ENCODE measurements around the gene PRSS50. TPM values are rescaled to one million over a fixed set of nuclear protein-coding genes. Genes with fewer than 3 reads are reported as not detected.

The PRSS50 gene
- total RNA-seq, 2 experiments from 2014 or later = not detected

DNA sequence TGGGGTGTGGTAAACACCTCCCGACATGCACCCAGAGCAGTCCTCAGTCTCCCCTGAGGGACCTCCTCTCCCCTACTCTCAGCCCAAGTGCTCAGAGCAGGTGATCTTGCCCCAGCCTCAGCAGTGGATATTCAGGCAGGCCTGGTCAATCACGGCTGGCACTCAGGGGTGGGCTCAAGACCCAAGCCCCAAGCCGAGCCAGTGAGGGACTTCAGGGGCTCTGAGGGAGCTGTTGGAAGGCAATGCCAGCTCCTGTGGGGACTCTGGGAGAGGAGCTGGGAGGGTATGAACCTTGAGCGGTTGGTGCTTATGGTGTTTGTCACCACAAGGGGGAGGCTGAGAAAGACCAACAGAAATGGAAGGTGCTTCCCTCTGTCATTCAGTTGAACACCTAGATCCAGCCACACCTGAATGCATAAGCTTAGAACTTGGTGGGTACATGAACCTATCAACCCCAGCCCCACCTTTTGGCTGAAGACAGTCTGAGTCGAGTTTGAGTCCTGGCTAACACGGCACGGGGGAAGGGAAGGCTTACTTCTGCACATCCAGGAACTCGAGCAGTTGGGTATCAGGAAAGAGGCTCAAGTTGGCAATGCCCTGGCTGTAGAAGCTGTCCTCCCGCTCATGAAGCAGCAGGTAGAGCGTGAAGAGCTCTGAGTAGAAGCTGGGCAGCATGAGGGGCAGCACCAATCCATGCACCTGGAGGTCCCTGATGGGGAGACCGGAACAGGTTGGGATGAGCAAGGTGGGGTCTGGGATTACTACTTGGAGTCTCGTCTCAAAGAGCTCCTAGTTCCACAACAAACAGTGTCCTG, 43.4 kb downstream of the PRSS50 start:
- ChIA-PET CTCF (no interaction called here), POLR2A (interaction anchor here (0.6 kb wide), 1 partner anchor 1911 kb away, joined by 7 read pairs; no protein-coding TSS in a partner anchor)

DNA sequence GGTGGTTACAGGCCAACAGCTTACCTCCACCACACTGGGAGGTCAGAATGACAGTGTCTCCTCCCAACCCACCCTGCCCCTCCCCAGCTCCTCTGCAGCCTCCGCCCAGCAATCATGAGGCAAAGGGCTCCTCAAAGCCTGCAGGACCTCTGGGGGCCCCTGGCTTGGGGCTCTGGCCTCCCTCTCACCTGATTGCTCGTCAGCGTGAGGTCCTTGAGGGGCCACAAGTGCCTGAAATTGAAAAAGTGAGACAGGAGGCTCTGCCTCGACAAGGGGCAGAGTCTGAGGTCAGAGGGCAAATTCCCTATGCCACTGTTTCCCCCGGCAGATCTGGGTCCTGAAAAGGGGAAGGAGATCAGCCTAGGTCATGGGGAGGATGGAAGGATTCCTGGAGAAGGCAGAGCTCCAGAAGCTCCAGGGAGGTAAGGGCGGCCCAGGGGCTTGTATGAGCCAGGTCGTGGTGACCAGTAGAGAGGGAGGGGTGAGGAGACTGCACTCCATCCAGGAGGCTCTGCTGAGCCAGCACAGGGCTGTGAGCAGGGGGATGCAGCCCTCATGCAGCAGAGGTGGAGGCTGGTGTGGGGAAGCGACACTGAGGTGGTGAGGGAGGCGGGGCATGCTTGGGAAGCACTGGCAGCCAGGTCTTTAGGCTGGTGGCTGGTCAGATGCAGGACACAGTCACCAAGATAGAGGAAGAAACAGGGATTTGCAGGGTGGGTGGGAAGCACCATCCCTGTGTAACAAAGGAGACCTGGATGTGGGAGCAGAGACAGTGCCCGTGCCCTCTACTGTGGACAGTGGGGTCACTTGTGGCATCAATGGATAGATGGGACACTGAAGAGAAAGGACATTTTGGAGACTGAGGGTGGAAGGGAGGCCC, 44.3 kb downstream of the PRSS50 start:
- CTCF ChIA-PET = no interaction called here
- POLR2A ChIA-PET = no interaction called here

DNA sequence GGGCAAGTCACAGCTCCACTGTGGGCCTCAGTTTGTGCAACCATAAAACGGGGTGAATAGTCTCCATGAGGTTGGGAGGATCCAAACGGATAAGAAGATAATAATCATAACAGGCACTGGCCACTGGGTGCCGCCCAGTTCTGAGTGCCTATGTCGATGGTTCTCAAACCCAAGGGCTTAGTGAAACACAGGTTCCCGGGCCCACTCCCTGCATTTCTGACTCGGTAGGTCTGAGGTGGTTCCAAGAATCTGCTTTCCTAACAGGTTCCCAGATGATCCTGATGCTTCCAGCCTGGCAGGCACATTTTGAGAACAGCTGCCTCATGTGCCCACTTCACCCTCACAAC, 45.3 kb downstream of the PRSS50 start:
- ChIA-PET POLR2A (no interaction called here), CTCF (no interaction called here)

DNA sequence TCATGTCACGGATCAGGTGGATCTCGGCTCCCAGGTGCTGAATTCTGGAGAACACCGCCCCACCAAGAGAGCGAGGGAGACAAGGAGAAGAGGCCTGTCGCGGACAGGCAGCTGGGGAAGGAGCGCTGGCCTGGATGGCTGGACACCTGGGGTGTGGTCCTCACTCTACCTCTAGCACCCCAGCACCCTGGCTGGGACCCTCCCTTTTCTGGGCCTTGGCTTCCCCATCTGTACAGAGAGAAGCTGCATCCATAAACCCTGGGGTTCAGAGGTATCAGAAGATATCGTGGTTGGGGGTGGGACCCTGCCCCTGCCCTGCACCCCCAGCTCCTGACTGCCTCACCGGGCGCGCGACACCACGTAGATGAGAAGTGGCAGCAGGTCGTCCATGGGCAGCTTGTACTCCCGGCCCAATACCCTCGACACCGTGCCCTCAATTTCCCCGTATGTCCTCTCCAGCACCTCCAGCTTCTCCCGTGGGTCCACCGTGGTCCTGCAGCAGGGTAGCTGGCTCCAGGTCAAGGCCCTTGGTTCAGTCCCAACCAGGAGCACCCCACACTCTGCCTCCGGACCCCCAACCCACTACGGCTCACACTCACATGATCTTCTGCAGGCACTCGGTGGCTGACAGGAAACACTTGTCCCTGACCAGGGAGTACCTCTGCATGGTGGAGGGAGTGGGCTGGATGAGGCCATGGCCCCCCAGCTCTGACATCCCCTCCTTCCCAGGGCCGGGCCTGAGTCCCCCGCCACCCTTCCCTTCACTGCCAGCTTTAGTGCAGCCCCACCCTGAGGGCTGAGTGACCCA, 45.9 kb downstream of the PRSS50 start:
- ChIA-PET CTCF (no interaction called here), POLR2A (no interaction called here)

DNA sequence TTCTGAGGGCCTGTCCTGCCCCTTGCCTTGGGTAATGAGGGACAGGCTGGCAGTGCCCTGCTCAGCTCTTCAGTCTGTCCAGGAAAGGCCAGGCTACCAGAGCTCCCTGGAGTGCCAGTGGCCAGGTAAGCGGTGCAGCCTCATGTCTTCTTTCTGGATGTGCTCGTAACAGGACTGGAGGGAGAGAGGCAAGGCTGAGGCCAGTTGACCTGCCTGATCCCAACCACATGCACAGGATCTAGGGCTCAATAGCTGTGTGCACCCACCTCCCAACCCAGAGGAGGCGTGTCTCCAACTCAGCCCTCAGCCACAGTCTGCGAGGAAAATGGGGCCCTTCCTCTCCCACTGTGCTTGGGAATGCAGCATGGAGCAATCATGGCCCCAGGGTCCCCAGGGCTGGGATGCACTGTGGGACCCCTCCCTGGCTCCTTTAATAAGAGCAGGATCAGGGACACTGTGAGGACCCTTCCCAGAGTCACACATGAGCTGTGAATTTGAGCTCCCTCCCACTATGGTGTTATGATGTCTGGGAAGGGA, 46.7 kb downstream of the PRSS50 start:
- ChIA-PET CTCF (no interaction called here), POLR2A (no interaction called here)

DNA sequence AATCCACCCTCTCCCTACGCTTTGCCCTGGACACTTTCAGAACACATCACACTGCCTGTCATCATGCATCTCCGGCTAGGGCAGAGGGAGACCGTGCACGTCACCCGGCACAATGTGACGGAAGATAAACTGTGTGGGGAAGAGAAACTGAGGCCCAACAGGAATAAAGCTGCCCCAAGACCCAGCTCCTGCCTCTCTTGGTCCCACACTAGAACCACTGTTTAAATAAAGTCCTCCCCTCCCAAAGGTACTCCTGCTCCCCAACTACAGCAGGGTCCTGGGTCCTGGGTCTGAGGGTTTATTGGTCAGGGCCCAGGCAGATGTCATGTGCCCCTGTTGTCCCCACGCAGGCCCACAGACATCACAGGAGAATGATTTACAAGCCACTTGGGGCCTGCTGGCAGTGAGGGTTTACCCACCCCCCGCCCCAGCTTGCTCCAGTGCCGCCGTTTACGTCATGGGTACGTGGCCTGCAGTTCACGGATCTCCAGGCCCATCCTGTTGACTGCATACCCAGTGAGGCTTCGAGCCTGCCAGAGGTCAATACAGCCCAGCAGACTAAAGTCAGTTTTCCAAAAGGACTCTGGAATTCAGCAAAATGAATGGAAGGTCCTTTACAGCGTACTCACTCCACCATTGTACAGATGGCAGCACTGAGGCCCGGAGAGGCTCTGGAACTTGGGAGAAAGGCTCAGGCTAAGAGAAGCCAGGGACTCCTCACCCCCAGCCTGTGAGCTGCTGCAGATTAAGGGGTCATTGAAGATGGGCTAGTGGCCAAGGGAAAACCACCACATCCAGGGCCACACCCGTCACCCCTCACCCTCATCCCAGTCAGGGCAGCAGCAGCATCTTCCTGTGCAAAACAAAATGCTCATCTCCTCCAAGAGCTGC, 47.4 kb downstream of the PRSS50 start:
- ChIA-PET CTCF (no interaction called here), POLR2A (no interaction called here)

DNA sequence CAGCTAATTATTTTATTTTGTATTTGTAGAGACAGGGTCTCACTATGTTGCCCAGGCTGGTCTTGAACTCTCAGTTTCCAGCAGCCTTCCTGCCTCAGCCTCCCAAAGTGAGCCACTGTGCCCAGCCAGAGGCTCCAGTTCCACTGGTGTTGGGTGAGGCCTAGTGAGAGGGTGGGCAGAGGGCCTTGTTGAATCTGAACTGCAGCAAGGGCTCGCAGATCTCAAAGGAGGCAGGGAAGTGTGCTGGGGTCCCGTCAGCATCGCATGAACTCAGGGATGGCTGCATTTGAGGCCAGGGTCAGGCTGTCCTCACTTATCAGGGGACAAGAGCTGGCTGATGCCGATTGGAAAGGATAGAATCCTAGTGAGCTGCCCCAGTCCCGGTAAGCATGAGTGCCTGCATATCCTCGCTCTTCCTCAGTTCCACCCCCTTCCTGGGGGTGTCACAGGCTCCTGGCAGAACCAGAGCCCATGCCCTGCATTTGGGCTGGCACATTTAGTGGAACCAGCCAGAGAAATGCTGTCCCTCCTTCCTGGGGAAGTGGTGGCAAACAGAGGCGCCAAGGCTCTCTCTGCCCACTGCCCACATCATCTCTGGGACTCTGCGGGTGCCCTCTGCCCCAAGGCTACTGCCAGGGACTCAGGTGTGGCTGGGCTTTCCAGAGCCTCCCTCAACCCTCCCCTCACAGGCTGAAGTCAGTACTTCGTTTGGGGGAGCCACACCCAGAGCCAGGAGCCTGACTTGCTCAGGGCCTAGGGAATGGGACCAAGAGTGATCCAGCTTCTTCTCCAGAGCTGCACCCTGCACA, 48.3 kb downstream of the PRSS50 start:
- CTCF ChIA-PET = no interaction called here

DNA sequence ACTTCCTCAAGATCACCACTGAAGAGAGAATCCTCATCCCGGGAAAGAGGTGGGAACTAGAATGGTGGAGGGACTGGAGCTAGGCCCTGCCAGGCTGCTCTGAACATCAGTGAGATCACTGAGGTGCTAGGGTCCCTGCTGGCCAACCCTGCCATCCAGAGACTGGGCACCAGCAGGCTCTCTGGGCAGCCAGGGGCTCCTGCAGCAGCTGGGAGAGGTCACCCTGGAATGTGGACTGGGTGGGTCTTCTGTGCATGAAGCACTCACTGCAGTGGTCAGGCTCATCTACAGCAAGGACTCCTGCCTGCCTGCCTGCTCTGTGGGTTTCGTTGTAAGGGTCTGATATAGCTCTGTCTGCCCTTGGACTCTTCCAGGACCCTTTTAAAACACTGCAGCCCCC, 49.1 kb downstream of the PRSS50 start:
- ChIA-PET POLR2A (no interaction called here), CTCF (no interaction called here)

More for the DNA sequence above, 48.3 kb downstream of the PRSS50 start:
- POLR2A ChIA-PET = no interaction called here

DNA sequence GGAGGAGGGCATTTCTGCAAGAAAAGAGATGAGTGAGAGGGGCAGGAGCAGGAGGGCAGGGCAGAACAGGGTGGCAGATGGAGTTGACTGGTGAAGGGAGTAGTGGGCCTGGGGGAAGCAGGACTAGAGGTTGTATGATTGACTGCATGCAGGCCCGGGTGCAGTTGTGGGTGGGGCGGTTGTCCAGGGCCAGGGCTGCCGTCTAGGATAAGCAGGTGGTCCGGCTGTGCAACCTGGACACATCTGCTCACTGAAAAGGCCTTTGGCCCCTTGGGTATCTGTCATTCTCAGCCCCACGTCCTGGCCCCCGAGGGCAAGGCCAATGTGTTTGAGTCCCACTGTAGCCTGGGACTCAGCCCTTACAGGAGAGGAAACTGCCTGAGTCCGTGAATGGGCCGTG, 49.6 kb downstream of the PRSS50 start:
- CTCF ChIA-PET = no interaction called here

DNA sequence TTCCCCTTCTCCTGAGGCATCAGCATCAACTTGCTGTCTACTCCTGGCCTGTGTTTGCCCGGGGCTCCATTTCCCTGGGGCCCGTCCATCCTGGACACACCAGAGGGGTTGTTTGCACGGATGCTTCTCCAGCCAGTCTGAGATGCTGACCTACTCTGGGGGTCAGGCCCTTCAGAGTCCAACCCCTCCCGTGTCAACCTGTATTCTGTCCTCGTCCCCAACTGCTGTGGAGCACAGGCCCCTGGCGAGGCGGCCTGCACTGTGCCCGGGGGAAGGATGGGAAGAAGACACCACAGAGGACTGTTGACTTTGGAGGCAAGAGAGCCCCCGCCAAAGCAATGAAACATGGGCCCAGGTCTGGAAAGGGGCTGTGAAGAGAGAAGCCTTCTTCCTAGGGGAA, 50.0 kb downstream of the PRSS50 start:
- ChIA-PET POLR2A (no interaction called here), CTCF (no interaction called here)

More for the DNA sequence above, 49.6 kb downstream of the PRSS50 start:
- POLR2A ChIA-PET = no interaction called here

DNA sequence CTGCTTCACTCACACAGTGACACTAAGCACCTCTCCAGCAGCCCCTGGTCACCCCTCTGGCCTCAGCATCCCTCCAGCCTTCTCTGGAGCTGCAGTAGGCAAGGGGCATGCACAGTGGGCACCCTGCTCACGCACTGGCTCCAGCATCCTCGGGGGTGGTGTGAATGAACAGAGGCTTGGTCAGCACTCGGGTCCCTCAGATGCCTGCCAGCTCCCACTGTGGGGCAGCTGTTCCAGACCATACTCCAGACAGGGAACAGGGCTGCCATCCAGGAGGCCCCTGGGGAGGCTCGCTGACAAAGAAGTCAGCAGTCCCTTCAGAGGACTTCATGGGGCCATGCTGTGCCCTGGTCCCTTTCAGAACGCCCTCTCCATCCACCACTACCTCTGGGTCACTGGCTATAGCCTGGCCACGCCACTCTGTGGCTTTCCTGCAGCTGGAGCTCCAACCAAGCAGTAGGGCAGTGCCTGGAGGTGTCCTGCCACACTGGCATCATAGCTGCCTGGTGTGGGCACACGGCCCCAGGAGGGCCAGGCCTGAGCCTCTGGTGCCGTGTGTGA, 50.5 kb downstream of the PRSS50 start:
- ChIA-PET POLR2A (no interaction called here), CTCF (no interaction called here)

DNA sequence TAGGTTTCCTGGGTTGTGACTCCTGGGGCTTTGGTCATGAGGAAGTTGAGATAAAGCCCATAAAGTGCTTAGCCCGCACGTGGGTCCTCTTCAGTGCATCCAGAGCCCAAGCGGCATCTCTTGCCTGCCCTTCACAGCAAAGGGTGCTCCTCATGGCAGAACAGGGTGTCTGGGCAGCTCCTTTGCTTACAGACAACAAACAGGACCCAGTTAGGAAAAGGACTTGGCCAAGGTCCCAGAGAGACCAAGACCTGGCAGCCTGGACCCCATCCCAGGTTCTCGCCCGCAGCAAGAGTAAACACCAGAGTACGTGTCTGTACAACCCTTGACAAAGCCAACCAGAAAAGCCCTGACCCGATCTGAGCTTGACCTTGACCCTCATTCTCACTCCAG, 51.2 kb downstream of the PRSS50 start:
- CTCF ChIA-PET = no interaction called here
- POLR2A ChIA-PET = interaction anchor here (0.6 kb wide), 1 partner anchor 475 kb away, joined by 3 read pairs; no protein-coding TSS in a partner anchor

DNA sequence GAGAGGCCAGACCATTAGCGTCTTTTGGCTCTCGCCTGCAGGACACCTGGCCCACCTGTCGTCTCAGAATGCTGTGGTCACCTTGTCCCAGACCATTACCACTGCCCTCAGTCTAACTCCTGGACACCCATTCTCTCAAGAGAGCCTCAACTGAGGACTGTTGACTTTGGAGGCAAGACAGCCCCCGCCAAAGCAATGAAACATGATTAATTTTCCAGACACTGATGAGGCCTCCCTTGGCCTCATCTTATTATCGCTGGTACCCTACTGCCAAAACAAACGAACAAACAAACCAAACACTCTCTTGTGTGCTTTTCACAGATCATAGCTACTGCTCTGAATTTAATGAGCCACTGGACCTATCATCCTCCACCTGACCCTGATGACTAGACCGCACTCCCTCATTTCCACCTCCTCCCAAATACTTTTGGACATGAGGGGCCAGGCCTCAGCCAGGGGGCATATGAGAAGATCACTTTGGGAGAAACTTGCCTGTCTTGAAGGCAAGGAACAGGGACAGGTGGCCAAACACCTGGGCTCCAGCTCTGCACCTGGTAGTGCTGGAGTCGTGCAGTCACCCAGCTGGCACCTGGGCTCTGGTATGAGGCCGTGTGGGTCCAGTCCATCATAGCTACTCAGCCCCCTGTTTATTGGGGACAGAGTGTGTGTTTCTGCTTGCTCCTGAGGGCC, 51.8 kb downstream of the PRSS50 start:
- CTCF ChIA-PET = no interaction called here
- POLR2A ChIA-PET = interaction anchor here (0.6 kb wide), 1 partner anchor 476 kb away, joined by 3 read pairs; no protein-coding TSS in a partner anchor

DNA sequence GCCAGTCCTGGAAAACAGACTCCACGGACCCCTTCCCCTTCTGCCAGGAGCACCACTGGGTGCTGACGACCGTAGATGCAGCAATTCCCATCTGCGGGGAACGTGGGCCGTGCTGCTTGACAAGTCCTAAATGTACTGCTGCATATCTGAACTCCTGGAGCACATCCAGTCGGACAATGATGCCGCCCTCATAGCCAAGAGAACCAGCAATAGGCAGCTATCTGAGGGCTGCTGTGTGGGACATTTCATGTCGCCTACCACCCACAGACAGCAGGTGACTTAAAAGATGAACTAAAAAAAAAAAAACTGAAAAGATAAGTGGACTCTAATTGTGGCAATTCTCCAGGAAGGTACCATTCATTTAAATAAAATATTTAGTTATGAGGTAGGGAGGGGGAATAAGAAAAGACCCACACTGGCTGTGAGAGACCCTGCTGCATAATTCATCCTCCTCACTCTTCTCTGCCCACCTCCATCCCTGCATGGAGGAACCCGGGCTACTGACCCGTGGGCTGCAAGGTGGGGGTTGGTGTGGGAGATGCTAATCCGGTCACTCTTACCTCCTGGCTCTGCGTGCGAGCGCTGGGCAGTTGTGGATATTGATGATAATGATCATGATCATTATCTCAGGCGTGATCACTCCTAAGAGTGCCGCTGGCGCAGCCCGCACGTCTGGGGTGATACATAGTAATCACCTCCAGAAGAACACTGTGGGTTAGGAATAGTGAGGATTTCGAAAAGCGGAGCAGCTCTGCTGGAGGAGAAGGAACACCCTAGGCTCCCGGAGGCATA, 52.5 kb downstream of the PRSS50 start:
- CTCF ChIA-PET = interaction anchor here (1.4 kb wide), 1 partner anchor 177 kb away, joined by 3 read pairs; no protein-coding TSS in a partner anchor
- POLR2A ChIA-PET = no interaction called here

DNA sequence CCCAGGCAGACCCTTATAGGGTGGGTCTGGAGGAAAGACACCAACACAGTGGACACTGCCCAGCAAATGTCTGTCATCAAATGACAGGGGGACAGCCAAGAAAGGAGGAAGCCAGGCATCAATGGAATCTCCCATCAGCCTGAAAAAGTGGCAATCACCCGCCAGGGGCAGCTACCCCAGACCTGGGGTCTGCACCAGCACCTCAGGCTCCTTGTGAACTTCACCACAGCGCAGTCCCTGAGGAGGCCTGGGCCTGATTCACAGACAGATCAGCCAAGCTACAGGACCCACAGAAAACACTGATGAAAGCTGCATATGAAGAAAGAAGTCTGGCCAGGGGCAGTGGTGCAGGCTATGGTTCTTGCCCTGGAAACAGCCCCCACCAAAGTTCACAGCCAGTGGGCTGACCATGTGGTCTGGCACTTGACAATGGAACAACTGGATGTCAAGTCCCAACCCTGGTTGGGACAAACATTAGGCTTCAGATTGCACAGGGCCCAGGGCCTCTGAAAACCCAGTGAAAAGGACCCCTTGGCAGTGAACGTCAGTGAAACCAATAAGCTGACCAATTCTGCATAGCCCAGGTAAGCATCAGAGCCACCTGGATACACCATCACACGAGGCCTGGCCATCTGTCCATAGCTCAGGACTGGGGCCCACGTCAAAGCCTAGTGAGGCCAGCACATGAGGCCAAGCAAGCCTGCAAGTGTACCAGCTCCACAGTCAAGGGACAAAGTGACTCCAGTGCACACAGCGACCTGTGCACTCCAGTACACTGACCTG, 53.3 kb downstream of the PRSS50 start:
- ChIA-PET POLR2A (no interaction called here), CTCF (interaction anchor here (1.4 kb wide), 1 partner anchor 176 kb away, joined by 3 read pairs; no protein-coding TSS in a partner anchor)
